Measurements from ENCODE around the gene CHST7. TPM values are rescaled to one million over a fixed set of nuclear protein-coding genes. Genes with fewer than 3 reads are reported as not detected.

CHST7 gene
- total and polyA plus RNA-seq, 2 donors (not counting 1 experiment from before 2014, with no cell fraction given): 3.7 to 11.2 TPM

DNA sequence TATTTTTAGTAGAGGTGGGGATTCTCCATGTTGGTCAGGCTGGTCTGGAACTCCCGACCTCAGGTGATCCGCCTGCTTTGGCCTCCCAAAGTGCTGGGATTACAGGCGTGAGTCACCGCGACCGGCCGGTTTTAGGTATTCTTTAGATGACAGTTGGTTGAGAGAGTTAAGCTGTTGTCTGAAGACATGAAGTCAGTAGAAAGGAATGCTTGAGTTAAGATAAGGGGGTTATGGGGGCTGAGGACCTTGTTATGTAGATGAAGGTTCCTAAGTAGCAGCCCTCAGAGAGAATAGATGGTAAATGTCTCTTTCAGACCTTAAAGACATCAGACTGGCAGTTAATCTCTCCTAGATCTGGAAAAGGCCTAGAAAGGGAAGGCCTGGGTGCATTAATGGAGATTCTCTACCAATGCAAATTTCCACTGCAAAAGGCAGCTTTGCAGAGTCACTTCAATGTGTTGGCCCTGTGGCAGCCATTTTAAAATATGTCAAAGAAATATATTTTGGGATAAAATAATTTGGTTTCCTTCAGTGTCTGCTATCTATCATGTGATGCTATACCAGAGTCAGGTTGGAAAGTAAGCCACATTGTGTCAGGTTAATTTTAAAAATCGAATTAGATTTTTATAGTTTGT lies 22.0 kb upstream of the CHST7 start:
- Histone ChIP-seq H2AFZ (ENCODE audit: low read length) (no peak overlapping the region), H3K9me3 (ENCODE audit: control insufficient read depth, insufficient read depth, low read depth, low read length) (no peaks in the 10 kb centered on the region), H3K4me1 (ENCODE audit: control insufficient read depth, extremely low read depth, insufficient read depth, low read length) (peaks cover 2% of the 10 kb centered on the region), H3K79me2 (ENCODE audit: control insufficient read depth, insufficient read depth, low read length) (peaks cover 19% of the 10 kb centered on the region), H4K20me1 (ENCODE audit: control insufficient read depth, extremely low read depth, insufficient read depth, low read length) (no peaks in the 10 kb centered on the region), H3K27me3 (ENCODE audit: control insufficient read depth, insufficient read depth, low read length) (no peaks in the 10 kb centered on the region), H3K27ac (ENCODE audit: insufficient read depth, low read length) (no peak overlapping the region), H3K9ac (ENCODE audit: insufficient read depth, low read length) (no peak overlapping the region), H3K36me3 (ENCODE audit: control insufficient read depth, insufficient read depth, low read length) (no peaks in the 10 kb centered on the region), H3K4me3 (replicated peaks in 1 of 4; ENCODE audit: control extremely low read depth in 1 of 4, insufficient read depth in 1 of 4, low read depth in 3 of 4, low read length in 4 of 4) (no peak overlapping the region), H3K4me2 (ENCODE audit: extremely low read depth, insufficient read depth, low read length) (no peak overlapping the region)
- no peak for TF ChIP-seq EZH2 (IDR thresholded peaks at IDR 0.05; ENCODE audit: low read length, missing control alignments)
- TF ChIP-seq, protein P1, sequence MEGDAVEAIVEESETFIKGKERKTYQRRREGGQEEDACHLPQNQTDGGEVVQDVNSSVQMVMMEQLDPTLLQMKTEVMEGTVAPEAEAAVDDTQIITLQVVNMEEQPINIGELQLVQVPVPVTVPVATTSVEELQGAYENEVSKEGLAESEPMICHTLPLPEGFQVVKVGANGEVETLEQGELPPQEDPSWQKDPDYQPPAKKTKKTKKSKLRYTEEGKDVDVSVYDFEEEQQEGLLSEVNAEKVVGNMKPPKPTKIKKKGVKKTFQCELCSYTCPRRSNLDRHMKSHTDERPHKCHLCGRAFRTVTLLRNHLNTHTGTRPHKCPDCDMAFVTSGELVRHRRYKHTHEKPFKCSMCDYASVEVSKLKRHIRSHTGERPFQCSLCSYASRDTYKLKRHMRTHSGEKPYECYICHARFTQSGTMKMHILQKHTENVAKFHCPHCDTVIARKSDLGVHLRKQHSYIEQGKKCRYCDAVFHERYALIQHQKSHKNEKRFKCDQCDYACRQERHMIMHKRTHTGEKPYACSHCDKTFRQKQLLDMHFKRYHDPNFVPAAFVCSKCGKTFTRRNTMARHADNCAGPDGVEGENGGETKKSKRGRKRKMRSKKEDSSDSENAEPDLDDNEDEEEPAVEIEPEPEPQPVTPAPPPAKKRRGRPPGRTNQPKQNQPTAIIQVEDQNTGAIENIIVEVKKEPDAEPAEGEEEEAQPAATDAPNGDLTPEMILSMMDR (conservative IDR thresholded peaks at IDR 0.05 in 1 of 2, IDR thresholded peaks at IDR 0.05 in 1 of 2; ENCODE audit: low read depth in 1 of 2, low read length in 2 of 2): no peak
- peak; percentile 45 to 87 for DNase-seq (ENCODE audit: low read depth in 2 of 2)

DNA sequence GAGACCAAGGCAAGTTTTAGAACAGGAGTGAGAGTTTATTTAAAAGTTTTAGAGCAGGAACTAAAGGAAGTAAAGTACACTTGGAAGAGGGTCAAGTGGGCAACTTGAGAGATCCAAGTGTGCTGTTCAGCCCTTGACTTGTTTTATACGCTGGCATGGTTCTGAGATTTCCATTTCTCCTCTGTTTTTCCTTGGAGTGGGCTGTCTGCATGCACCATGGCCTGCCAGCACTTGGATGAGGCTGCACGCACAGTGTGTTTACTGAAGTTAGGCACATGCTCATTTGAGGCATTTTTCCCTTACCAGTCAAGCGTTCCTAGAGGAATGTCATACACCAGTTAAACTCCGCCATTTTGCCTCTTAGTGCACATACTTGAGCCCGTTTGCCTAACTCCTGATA lies 19.6 kb upstream of the CHST7 start:
- Histone ChIP-seq H3K4me2 (ENCODE audit: extremely low read depth, insufficient read depth, low read length) (no peak overlapping the region), H3K4me3 (replicated peaks in 1 of 4; ENCODE audit: control extremely low read depth in 1 of 4, insufficient read depth in 1 of 4, low read depth in 3 of 4, low read length in 4 of 4) (no peak overlapping the region), H3K27ac (ENCODE audit: insufficient read depth, low read length) (no peak overlapping the region), H3K4me1 (ENCODE audit: control insufficient read depth, extremely low read depth, insufficient read depth, low read length) (no peaks in the 10 kb centered on the region), H4K20me1 (ENCODE audit: control insufficient read depth, extremely low read depth, insufficient read depth, low read length) (no peaks in the 10 kb centered on the region), H3K9me3 (ENCODE audit: control insufficient read depth, insufficient read depth, low read depth, low read length) (no peaks in the 10 kb centered on the region), H2AFZ (ENCODE audit: low read length) (no peak overlapping the region), H3K79me2 (ENCODE audit: control insufficient read depth, insufficient read depth, low read length) (peaks cover 4% of the 10 kb centered on the region), H3K36me3 (ENCODE audit: control insufficient read depth, insufficient read depth, low read length) (no peaks in the 10 kb centered on the region), H3K9ac (ENCODE audit: insufficient read depth, low read length) (no peak overlapping the region), H3K27me3 (ENCODE audit: control insufficient read depth, insufficient read depth, low read length) (no peaks in the 10 kb centered on the region)
- no peak for DNase-seq (ENCODE audit: low read depth in 2 of 2)
- TF ChIP-seq, protein P1 (conservative IDR thresholded peaks at IDR 0.05 in 1 of 2, IDR thresholded peaks at IDR 0.05 in 1 of 2; ENCODE audit: low read depth in 1 of 2, low read length in 2 of 2): no peak
- no peak for TF ChIP-seq EZH2 (IDR thresholded peaks at IDR 0.05; ENCODE audit: low read length, missing control alignments)

DNA sequence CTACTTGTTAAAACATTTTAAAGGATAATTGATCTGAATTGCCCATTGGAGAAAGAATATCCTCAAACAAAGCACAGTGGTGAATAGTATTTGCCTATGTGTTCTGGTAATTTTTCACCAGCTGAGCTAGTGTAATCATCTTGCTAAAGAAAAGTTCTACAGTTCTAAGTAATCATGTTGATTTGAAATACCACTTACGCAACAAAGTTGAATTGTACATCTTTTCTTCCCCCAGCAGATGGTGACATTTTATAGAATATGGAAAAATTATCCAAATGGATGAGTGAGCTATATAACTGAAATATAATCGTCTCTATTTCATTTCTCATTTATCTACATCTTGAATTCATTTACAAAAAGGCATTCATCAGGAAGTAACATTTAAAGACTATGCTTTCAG lies 18.6 kb upstream of the CHST7 start:
- Histone ChIP-seq H3K79me2 (ENCODE audit: control insufficient read depth, insufficient read depth, low read length) (no peaks in the 10 kb centered on the region), H3K36me3 (ENCODE audit: control insufficient read depth, insufficient read depth, low read length) (no peaks in the 10 kb centered on the region), H3K4me1 (ENCODE audit: control insufficient read depth, extremely low read depth, insufficient read depth, low read length) (no peaks in the 10 kb centered on the region), H3K4me2 (ENCODE audit: extremely low read depth, insufficient read depth, low read length) (no peak overlapping the region), H3K27me3 (ENCODE audit: control insufficient read depth, insufficient read depth, low read length) (no peaks in the 10 kb centered on the region), H3K9ac (ENCODE audit: insufficient read depth, low read length) (no peak overlapping the region), H3K27ac (ENCODE audit: insufficient read depth, low read length) (no peak overlapping the region), H3K9me3 (ENCODE audit: control insufficient read depth, insufficient read depth, low read depth, low read length) (no peaks in the 10 kb centered on the region), H3K4me3 (replicated peaks in 1 of 4; ENCODE audit: control extremely low read depth in 1 of 4, insufficient read depth in 1 of 4, low read depth in 3 of 4, low read length in 4 of 4) (no peak overlapping the region), H2AFZ (ENCODE audit: low read length) (no peak overlapping the region), H4K20me1 (ENCODE audit: control insufficient read depth, extremely low read depth, insufficient read depth, low read length) (no peaks in the 10 kb centered on the region)
- TF ChIP-seq EZH2 (IDR thresholded peaks at IDR 0.05; ENCODE audit: low read length, missing control alignments): no peak
- TF ChIP-seq, protein P1 (conservative IDR thresholded peaks at IDR 0.05 in 1 of 2, IDR thresholded peaks at IDR 0.05 in 1 of 2; ENCODE audit: low read depth in 1 of 2, low read length in 2 of 2): peak in 1 of 2 donors; percentile 32
- DNase-seq (ENCODE audit: low read depth in 2 of 2): peak in 1 of 2 donors; percentile 66

Measured in fibroblast of lung (primary cell).